K562 (cell line): ENCODE measurements around the gene HPS4. TPM values are rescaled to one million over a fixed set of nuclear protein-coding genes. Genes with fewer than 3 reads are reported as not detected.

ENCODE experiments used
- CBFA2T3 ChIP-seq: fragments of 450-650 bp; IDR thresholded peaks from 2 replicates; pipeline ENCODE4 v1.6.1; 2017
- CHD7 ChIP-seq: fragments of 200-600 bp; sonication (generic); IDR thresholded peaks from one replicate; pipeline ENCODE4 v1.6.1; 2012; ENCODE audit warnings: mild to moderate bottlenecking, low read depth, low read length, inconsistent platforms
- EP400 ChIP-seq: fragments of 450-650 bp; IDR thresholded peaks from 2 replicates; pipeline ENCODE4 v1.6.1; 2017; ENCODE audit warnings: antibody characterized with exemption, mild to moderate bottlenecking, moderate library complexity
- MNT ChIP-seq, 2 experiments: fragments of 450-650 bp; conservative IDR thresholded peaks; 2 replicates each; pipeline ENCODE4 v1.6.1; 2017; ENCODE audit warnings: mild to moderate bottlenecking in 2 of 2, moderate library complexity in 2 of 2
- MYBL2 ChIP-seq, 2 experiments: fragments of 450-650 bp in 1 of 2; sonication (generic) in 1 of 2; formaldehyde crosslinking in 1 of 2; IDR thresholded peaks; 2 replicates each; pipeline versions ENCODE4 v1.6.1 to v1.8.1; 2017 to 2022; ENCODE audit warnings: borderline replicate concordance in 1 of 2, inconsistent platforms in 1 of 2, low read depth in 1 of 2, mild to moderate bottlenecking in 1 of 2, missing genetic modification reagents in 1 of 2, moderate library complexity in 1 of 2
- SMARCA4 ChIP-seq: fragments of 450-650 bp; IDR thresholded peaks from 2 replicates; pipeline ENCODE4 v1.6.1; 2016
- TCF3 ChIP-seq: sonication (generic); formaldehyde crosslinking; IDR thresholded peaks from 2 replicates; pipeline ENCODE4 v1.4.0; 2020; ENCODE audit warnings: mild to moderate bottlenecking, missing genetic modification reagents
- ZBTB7A ChIP-seq: IDR thresholded peaks from 2 replicates; pipeline ENCODE4 v1.6.1; 2011; ENCODE audit warnings: low read depth, mild to moderate bottlenecking, low read length, moderate library complexity, borderline replicate concordance; ENCODE audit not compliant: control insufficient read depth
- ZNF282 ChIP-seq: sonication (generic); formaldehyde crosslinking; IDR thresholded peaks from 2 replicates; pipeline ENCODE4 v1.8.1; 2023; ENCODE audit warnings: missing genetic modification reagents
- polyA plus RNA-seq, 8 experiments: library from polyadenylated mRNA; depleted of rRNA in 4 of 8; stranded (reverse) in 5 of 8; unstranded in 3 of 8; fragments of >200 nt; fragmentation: Nextera tagmentation in 2 of 8; fragmentation: Illumina TruSeq in 1 of 8; extraction: Ambion mirVana in 2 of 8; extraction: Trizol in 1 of 8; gene quantifications; 2 replicates each; pipeline versions ENCODE4 v1.2.1 to v1.2.3, GENCODE V29; 2011 to 2014; ENCODE audit warnings: inconsistent platforms in 1 of 8, missing spikeins in 1 of 8
- total RNA-seq, 7 experiments: library from RNA; depleted of rRNA in 6 of 7; stranded (reverse); fragments of >200 nt in 6 of 7; fragmentation: Illumina TruSeq in 2 of 7; extraction: Trizol in 2 of 7; gene quantifications; 2 replicates each; pipeline versions ENCODE4 v1.2.1 to v1.2.3, GENCODE V29; 2011 to 2021; ENCODE audit warnings: low replicate concordance in 1 of 7

Gene HPS4
- total and polyA plus RNA-seq, 9 of the 15 experiments (the other 6 are each of a cell fraction or from before 2014, with no cell fraction given): 12.8 to 29.2 (median 25.3) TPM

GRCh38 chr22:26479043-26479791, 4.4 kb downstream of the HPS4 start (continued):
- TF ChIP-seq MNT (conservative IDR thresholded peaks at IDR 0.05) (peak in 1 of 2 experiments; percentile 61; a peak in 2 of 4 replicates), SMARCA4 (0 out of 2 replicates have a peak, but pooled peaks have one; percentile 9), MYBL2 (IDR thresholded peaks at IDR 0.05; ENCODE audit: low read depth) (peak; percentile 51; the same call in 1 of the 2 replicates), MYBL2 (CRISPR knock-in tag; IDR thresholded peaks at IDR 0.05; ENCODE audit: borderline replicate concordance) (no peak), CHD7 (no peak), ZBTB7A (no peak), TCF3 (CRISPR knock-in tag) (0 out of 2 replicates have a peak, but pooled peaks have one; percentile 49), CBFA2T3 (peak; percentile 38; the same call in 1 of the 2 replicates), ZNF282 (CRISPR knock-in tag) (no peak), EP400 (peak; percentile 50)
